ENCODE measurements around the gene KCNJ4.

The KCNJ4 gene

GRCh38 chr22:38467904-38468442, 13.0 kb upstream of the KCNJ4 start, which contains the start of gene KDELR3:
Gene KDELR3, plus strand, starts transcription at chr22:38468096. Its CDS starts 138 bp downstream, at chr22:38468234.
- ChIA-PET CTCF (no interaction called here), POLR2A (ENCODE audit: low non-redundant PET) (interaction anchor here (0.6 kb wide), 1 partner anchor 172 kb away, joined by 3 read pairs; no protein-coding TSS in a partner anchor)
- TF ChIP-seq CTCF (conservative IDR thresholded peaks at IDR 0.05; ENCODE audit: low read depth): no peak
- peak; percentile 81 for DNase-seq (ENCODE audit: low spot score)
- H3K27ac ChIP-seq: peak within 1 kb of the TSS; percentile 43

- peak overlapping the region; percentile 43 for H3K27ac ChIP-seq
- no peak for TF ChIP-seq CTCF (conservative IDR thresholded peaks at IDR 0.05; ENCODE audit: low read depth)
- DNase-seq (ENCODE audit: low spot score): no peak
- CTCF ChIA-PET: no interaction called here
- POLR2A ChIA-PET (ENCODE audit: low non-redundant PET): no interaction called here
Observed at GRCh38 chr22:38467438-38467903, 12.5 kb upstream of the KCNJ4 start.

DNA sequence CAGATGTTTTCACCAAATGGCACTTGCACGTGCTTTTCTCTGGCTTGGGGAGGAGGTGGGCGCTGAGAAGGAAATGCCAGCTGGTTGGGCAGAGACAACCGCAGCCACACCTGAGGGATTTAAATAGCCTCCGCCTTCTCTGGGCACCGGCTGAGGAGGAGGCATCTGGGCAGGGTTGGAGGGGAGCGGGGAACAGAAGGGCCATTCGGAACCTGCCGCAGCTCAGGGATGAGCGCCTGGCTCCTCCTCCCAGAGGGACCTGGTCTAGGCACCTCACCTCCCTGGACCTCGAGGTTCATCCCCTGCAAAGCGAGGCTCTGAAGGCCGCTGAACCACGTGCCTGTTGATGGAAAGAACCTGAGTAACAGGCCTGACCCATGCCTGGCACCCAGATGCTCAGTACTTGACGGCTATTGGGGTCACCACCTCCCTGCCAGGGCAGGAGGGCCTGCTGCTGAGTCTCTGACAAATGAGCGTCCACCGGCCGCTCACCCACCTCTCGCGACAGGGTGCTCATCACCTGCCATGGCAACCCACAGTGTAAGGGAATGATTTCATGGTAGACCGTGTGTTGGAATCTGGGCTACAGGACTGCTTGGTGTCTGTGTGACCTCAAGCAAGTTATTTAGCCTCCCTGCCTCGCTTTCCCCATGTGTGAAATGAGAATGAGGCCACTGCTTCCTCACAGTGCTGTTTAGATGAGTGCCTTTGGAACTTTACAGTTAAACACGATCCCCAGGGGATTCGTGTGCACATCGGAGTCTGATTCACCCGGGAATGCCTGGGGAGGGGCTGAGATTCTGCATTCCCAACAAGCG, 10.9 kb upstream of the KCNJ4 start:
- ChIA-PET POLR2A (ENCODE audit: low non-redundant PET) (no interaction called here), CTCF (no interaction called here)
- no peak overlapping the region for H3K27ac ChIP-seq
- DNase-seq (ENCODE audit: low spot score): no peak
- no peak for TF ChIP-seq CTCF (conservative IDR thresholded peaks at IDR 0.05; ENCODE audit: low read depth)

GRCh38 chr22:38464992-38465672, 10.1 kb upstream of the KCNJ4 start:
- TF ChIP-seq CTCF (conservative IDR thresholded peaks at IDR 0.05; ENCODE audit: low read depth): no peak
- H3K27ac ChIP-seq: no peak overlapping the region
- no peak for DNase-seq (ENCODE audit: low spot score)
- POLR2A ChIA-PET (ENCODE audit: low non-redundant PET): no interaction called here
- CTCF ChIA-PET: interaction anchor here (0.6 kb wide), 1 partner anchor 106 kb away, joined by 3 read pairs; no protein-coding TSS in a partner anchor

DNA sequence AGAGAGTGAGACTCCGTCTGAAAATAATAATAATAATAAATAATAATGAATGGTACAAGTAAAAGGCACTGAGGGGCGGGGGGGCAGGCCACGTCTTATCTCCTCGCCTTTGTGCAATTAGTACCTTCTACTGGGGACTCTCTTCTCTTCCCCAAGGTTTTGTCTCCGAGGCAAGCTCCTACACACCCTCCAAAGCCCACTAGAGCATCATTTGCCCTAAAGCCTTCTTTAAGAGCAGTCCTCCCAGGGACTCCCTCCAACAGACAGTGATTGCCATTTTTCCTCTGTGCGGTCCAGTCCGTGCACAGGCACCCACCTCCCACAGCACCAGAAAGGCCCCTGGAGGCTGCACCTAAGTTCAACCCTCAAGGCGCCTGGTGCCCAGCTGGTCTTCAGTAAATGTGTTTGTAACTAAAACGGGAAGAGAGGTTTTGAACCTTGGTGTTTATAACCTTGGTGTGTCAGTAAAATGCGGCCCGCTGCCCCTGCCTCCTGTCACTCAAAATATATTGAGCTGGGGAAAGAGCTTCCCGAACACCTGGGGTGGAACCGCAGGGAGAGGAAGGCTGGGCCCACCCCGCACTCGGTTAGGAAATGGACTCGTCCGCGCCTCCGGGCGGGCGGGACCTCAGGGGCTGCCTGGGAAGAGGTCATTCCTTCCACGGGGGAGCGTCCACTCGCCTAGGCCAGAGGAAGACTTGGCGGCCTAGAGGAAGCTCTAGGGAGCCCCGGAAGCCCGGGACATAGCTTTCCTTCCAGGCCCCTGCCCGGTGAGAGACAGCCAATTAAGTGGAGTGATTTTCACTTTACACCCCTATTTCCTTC, 8.2 kb upstream of the KCNJ4 start:
- POLR2A ChIA-PET (ENCODE audit: low non-redundant PET): no interaction called here
- TF ChIP-seq CTCF (conservative IDR thresholded peaks at IDR 0.05; ENCODE audit: low read depth): no peak

More for the DNA sequence above, 8.2 kb upstream of the KCNJ4 start:
- CTCF ChIA-PET: no interaction called here
- H3K27ac ChIP-seq: no peak overlapping the region
- no peak for DNase-seq (ENCODE audit: low spot score)

Data from RWPE1 (cell line).